GM18526 (cell line): ENCODE data around the gene ITPR3.
A peak's percentile ranks its signal among the peaks of the same experiment; 100 is the strongest.

Source experiments
- POLR2A ChIP-seq: IDR thresholded peaks from 3 replicates; pipeline ENCODE4 v1.6.1; 2011; ENCODE audit not compliant: insufficient read length; ENCODE audit errors: extremely low read depth

ITPR3 gene

DNA sequence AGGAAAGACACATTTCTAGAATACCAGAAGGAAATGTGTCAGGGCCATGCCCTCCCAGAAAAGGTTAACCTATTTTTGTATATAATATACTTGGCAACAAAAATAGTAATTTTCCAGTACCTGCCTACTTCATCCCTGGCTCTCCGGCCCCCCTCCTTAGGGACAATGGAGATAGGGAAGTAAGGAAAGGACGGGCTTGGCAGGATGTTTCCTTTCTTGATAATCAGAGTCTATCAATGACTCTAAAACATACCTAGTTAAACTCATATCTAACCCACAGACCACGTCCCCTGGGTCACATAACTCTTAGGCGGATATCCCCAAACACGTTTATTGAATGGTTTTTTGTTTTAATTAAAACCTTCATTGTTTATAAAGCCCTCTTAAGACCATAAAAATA is 78.6 kb downstream of the ITPR3 start:
- TF ChIP-seq POLR2A, result no peak

DNA sequence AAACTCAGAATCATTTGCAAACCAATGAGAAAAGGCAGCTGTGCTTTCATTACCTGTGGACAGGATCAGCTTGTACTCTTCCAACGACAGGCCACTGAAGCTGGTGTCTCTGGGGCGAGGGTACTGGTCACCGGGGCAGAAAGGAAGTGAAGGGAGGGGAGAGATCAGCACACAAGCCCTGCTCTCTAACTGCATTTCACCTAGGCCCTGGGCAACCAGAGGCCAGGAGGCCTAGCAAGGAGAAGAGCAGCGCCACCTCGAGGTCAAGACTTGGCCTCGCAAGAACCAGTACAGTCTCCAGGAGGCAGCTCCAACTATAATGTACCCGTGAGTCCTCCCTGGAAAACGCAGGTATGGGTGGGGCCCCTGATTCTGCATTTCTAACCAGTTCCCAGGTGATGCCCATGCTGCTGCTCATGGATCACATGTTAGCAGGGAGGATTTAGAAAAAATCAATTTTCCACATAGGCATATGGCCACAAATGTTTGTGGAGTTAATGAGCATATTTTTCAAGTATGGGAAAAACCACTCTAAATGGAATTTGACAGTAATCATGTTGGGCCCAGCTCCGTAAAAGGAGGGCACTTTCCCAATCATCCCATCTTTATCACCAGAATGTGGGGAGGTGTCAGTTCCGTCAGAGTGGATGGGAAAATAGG is 79.4 kb downstream of the ITPR3 start:
- no peak for TF ChIP-seq POLR2A

DNA sequence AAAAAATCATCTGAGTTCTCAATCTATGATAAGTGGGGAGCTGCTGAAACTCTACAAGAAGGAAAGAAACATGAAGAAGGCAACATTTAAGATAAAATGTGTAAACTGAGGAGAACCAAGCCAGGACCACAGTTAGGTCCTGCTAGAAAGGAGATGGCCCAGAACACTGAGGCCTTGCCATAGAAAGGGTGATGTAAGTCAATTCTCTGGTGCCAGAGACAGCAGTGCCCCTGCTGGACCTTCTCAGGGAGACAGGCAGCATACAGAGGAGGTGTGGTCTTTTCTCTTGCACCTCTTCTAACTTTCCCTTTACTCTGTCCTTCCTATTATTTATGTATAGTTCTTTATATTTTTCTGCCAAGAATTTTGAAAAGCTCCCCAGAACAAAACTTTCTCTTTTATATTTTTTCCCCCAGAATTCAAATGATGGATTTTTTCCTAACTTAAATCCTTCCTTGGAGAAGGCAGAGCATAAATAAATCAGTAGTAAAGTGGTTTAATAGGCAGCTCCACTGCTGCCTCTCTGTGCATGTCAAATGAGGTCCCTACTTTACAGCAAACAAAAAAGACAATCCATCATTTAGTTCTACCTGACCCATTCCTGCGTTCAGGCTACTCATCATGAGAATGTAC is 81.3 kb downstream of the ITPR3 start:
- TF ChIP-seq POLR2A, result no peak

DNA sequence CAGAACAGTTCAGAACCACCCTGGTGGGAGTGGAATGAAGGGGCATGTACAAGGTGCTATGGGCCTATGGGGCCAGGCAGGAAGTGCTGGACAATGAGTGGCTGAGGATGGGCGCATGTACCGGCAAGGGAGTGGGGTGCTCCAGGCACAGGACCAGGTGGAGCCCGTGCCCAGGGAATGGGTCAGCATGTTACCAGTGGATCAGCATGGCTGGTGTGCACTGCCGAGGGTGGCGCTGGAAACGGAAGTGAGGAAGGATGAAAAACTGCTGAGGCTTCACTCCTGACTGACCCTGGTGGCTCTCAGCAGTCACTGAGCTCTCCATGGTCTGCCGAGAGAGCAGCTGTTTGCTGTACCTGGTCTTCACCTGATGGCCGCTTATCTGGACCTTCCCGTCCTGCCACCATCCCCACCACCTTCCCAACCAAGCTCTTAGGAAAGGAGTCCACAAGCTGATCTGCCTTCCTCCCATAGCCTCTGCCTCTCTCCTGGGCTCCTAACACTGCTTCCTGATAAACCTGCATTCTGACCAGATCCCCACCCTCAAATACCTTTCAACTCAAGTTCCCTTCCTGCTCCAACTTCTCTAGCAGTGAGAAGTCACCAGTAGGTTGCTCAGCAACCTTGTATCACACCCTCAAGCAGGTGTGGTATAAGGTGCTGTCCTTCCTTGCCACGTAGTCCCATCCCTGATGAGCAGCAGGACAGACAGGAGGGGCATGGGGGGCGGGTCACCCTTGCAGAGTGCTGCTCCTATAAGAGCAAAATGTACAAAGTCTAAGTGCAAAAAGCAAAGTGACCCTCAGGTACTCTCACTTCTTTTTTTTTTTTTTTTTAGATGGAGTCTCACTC is 83.3 kb downstream of the ITPR3 start:
- no peak for TF ChIP-seq POLR2A

DNA sequence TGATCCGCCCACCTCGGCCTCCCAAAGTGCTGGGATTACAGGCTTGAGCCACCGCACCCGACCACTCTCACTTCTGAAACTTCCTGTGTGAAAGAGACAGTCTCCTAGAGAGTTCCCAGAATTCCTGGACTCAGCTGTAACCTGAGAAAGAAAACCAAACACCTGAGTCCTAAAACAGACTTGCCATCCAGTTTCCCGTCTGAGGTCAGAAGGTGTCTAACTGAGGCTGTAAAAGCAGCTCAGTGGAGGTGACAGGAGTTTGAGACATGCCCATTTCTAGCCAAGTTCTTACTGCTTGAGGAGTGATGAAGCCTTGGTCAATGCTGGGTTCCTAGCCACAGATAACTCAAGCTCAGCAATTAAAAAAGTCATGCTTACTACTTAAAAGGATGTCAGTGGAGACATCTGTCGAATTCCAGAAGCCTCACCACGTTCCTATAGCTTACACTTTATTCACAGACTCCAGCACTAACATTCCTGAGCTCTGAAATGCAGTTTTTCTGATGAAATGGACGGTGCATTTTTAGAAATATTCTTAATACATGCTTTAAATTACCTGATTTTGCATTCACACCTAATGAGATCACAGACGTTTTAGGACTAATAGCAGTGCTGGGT is 84.3 kb downstream of the ITPR3 start:
- no peak for TF ChIP-seq POLR2A

DNA sequence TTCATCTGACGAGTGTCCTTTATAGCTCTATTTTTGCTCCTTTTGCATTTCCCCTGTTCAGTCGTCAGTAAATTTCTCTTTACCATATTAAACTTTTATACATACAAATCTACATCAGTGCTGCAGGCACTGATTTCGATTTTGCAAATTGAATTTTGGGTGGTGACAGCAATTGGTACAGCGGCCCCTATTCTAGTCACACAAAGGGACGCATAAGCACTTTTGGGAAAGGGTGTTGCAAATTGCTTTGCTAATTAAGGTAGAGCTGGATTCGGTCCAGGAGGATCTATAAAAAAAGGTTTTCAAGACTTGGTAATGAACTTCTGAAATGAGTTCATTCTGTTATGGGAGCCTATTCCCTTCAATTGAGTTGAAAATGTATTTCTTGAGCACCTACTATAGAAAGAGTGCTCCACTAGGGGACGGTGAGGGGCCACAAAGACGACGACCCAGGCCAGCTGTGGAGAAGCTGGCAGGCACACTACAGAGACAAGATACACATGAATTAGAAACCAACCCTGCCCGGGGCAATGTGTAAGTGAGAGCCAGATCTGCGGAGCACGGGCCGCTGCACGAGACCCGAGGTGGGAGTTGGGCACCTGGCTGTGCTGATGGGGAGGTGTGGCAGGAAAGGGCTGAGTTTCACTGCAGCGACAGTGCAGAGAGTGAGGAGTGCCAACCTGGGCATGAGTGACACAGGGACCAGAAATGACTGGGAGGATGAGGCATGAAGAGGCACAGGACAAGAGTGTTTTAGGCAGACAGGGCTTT is 85.0 kb downstream of the ITPR3 start:
- TF ChIP-seq POLR2A, result no peak

DNA sequence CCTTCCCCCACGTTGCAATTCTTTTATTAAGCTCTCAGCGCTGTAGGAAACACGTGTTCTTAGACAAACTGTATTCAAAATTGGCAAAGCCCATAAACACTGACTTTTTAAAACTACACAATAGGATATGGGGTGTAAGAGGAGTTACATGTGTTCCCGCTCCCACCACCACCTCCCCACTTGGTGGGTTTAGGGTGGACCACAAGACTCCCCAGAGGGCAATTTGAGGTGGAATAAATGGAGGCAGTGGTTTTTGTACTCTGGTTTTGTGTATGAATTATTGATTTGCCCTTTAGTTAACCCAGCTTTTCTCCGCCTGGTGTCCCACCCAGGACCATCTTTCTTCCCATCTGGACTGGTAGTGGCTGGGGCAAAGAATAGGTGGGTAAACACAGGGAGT is 86.6 kb downstream of the ITPR3 start:
- TF ChIP-seq POLR2A, result no peak

DNA sequence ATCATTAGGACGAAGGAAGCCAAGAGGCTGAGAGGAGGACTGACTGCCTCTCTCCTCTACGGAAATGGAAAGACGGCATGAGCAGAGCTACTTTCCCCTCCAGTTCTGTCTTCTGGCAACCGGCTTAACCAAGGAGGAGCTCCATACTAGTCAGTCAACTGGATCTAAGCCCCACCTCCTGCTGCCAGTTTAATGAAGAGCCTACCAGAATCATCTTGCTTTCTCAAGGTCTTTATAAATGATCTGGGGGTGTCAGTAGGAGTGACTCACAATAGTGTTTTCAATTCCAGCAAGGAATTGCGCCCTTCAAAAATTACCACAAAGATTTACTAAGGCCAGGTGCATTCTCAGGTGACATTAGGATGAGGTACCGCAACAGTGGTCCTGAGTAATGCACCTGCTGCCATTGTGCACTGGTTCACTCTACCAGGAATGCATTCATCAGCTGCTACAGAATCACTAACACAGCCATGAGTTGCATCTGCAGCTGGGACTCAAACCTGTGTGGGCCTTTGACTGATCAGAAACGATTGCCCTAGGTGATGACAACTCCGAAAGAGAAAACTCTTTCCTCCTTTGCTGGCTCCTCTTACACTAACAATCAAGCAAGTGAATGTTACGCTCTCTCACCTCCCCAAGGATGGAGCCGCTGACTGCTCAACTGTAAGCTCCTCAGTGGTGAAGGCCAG is 87.5 kb downstream of the ITPR3 start:
- no peak for TF ChIP-seq POLR2A

DNA sequence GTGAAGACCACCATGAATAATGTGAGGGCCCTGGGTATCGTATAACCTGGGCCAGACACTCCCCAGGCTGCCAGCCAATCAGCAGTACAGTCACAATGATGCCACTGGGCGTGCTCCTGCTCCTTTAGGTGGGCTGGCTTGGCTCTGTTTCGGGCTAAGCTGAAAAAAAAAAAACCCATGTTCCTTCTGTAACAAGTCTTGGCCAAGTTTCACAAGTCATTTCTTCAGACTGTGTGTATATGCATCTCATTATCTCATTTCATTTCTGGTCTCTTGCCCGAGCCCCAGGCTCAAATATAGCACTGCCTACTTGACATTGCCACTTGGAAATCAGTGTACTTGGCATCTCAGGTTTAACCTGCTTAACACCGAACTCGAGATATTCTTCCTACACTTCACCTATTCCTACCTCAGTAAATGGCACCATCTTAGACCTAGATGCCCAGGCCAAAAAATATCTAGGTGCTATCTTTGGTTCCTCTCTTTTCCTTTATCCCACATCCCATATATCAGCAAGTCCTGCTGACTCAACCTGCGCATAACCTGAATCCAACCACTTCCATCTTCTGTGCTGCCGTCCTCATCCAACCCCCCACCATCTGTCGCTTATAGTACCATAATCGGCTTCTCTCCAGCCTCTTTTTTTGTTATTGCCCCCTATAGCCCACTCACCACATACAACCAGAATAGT is 88.6 kb downstream of the ITPR3 start:
- no peak for TF ChIP-seq POLR2A

DNA sequence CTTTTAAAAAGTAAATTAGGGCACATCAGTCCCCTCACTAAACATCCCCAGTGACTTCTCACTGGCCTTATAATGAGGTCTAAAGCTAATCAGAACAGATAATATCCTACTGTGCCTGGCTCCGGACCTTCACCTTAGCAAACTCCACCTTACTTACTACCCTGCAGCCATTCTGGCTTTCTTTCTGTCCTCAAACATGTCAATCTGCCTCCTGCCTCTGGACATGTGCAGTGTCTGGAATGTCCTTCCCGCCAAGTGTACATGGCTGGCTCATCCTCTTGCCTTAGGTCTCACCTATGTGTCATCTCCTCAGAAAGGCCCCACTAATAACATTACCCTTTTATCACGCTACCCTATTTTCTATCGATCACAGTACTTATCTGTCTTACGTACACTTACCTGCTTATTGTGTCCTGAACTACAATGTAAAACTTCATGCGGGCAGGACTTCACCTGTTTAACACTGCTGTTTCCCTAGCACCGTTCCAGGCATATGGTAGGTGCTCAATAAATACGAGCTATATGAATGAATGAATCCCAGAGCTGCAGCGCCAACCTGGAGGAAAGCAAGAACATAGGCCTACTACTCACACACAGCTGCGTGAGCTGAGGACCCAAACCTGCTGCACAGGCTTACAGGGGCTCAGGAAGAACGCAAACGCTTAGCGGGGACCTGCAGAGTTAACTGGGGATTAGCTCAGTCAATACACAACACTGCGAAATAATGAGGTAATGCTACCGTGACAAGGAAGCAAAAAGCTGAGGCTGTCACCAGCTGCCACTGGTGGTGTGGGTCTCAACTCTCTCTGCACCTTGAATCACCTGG is 89.4 kb downstream of the ITPR3 start:
- no peak for TF ChIP-seq POLR2A

DNA sequence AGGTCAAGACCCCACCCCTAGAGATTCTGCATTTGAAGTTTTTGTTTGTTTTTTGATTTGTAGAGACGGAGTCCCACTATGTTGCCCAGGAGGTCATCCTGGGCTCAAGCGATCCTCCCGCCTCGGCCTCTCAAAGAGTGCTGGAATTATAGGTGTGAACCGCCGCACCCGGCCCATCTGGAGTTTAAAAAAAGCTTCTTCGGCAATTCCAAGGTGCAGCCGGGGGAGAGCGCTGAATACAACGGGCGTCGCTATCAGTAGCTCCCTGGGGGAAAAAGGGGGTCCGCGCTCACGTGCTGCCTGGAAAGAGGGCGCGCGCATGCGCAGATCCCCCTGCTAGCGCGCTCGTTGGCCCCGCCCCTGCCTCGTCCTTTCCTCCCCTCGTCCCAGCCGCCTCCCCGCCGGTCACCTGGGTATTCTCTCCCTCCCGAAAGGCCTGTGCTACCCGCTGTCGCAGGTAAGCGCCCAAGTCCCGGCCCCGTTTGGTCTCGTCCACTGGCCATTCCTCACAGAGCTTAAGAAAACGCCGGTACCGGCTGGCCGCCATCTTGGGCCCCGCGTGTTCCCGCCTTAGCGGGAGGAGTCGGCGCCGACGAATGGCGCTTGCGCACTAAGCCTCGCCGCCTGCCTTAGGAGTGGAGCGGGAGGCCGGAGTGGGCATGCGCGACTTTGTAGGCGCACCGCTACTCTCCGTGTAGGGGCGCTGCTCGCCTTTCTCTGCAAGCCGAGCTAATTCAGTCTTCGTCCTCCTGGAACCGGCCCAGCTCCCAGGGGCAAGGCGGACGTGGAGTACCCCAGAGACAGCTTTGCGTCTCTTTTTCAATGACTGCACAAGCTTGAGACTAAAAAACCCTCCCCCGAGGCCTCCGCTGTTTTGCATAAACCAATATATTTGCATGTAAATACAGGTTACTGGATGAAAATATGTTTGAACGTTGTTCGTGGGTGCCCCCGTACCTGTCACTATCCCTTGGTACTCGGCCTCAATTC is 90.3 kb downstream of the ITPR3 start, which contains the start of gene UQCC2:
UQCC2 (minus strand) TSS at position 561 of the 990 bp plus-strand sequence; CDS start at position 547, 14 bp downstream.
- TF ChIP-seq POLR2A, result peak; percentile 95

DNA sequence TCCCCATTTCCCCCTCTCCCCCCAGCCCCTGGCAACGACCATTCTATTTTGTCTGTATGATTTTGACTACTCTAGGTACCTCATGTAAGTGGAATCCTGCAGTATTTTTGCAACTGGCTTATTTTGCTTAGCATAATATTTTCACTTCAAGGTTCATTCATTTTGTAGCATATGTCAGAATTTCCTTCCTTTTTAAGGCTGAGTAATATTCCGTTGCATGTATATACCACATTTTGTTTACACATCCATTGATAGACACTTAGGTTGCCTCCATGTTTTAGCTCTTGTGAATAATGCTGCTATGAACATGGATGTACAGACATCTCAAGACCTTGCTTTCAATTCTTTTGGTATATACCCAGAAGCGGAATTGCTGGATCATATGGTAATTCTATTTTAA is 91.8 kb downstream of the ITPR3 start:
- no peak for TF ChIP-seq POLR2A
